Endothelial cell of umbilical vein (primary cell): Measurements from ENCODE around the gene CCDC9. TPM values are rescaled to one million over a fixed set of nuclear protein-coding genes. Genes with fewer than 3 reads are reported as not detected.

Source experiments
- BruUV-seq: library from RNA; stranded (reverse); fragments of 400-500 nt; replicated peaks from 2 replicates; lab custom pipeline; 2021; lab: Mats Ljungman, UMichigan
- CTCF ChIA-PET: fragments of 300-600, 350-600 bp; sonication (Branson Sonifier 250); formaldehyde crosslinking; loops from one replicate; lab custom pipeline; 2021; ENCODE audit warnings: antibody characterized with exemption, inconsistent platforms; lab: Charles Lee
- POLR2A ChIA-PET: fragments of 300-600, 350-600 bp; sonication (Branson Sonifier 250); formaldehyde crosslinking; loops from one replicate; lab custom pipeline; 2021; ENCODE audit warnings: antibody characterized with exemption, inconsistent platforms; lab: Charles Lee
- DNase-seq: peaks from one replicate; pipeline ENCODE4 v3.0.0-alpha.2; 2011; ENCODE audit warnings: low read depth, low spot score
- FAIRE-seq: peaks from 2 replicates; lab custom pipeline; 2011; peaks lifted over from hg19 to GRCh38; lab: Jason Lieb, UNC
- H2AFZ ChIP-seq: 2 replicates; pipeline ENCODE4 v1.6.0; 2012; ENCODE audit warnings: low read depth, low read length, control low read depth, inconsistent platforms
- H3K27ac ChIP-seq: 2 replicates; pipeline ENCODE4 v1.5.1; 2011; ENCODE audit warnings: low read depth, mild to moderate bottlenecking, control low read depth, low read length, moderate library complexity; ENCODE audit not compliant: insufficient read depth
- H3K27me3 ChIP-seq, 2 experiments: 2 replicates each; pipeline versions ENCODE4 v1.6.0 to v1.6.1; 2011; ENCODE audit warnings: low read length in 2 of 2, mixed read lengths in 1 of 2; ENCODE audit not compliant: control insufficient read depth in 2 of 2, insufficient read depth in 2 of 2
- H3K36me3 ChIP-seq, 2 experiments: 2 replicates in 1 of 2; 3 replicates in 1 of 2; pipeline ENCODE4 v1.5.1; 2011; ENCODE audit warnings: low read length in 2 of 2, mild to moderate bottlenecking in 1 of 2, moderate library complexity in 1 of 2; ENCODE audit not compliant: control insufficient read depth in 2 of 2, insufficient read depth in 2 of 2; ENCODE audit errors: extremely low read depth in 1 of 2
- H3K4me1 ChIP-seq: 3 replicates; pipeline ENCODE4 v1.5.1; 2011; ENCODE audit warnings: mild to moderate bottlenecking, low read length; ENCODE audit not compliant: control insufficient read depth, insufficient read depth; ENCODE audit errors: extremely low read depth
- H3K4me2 ChIP-seq: 2 replicates; pipeline ENCODE4 v1.6.1; 2011; ENCODE audit warnings: low read length, control low read depth, mixed read lengths; ENCODE audit not compliant: insufficient read depth
- H3K4me3 ChIP-seq, 3 experiments: fragments of 200-600 bp in 1 of 3; sonication (generic), shearing (Covaris generic) in 1 of 3; replicated peaks in 1 of 3; 2 replicates each; pipeline ENCODE4 v1.5.1; 2011 to 2016; ENCODE audit warnings: control low read depth in 3 of 3, low read length in 3 of 3, mild to moderate bottlenecking in 2 of 3, inconsistent platforms in 1 of 3, low read depth in 1 of 3, moderate library complexity in 1 of 3; ENCODE audit not compliant: insufficient read depth in 1 of 3
- H3K79me2 ChIP-seq: 2 replicates; pipeline ENCODE4 v1.6.0; 2012; ENCODE audit warnings: low read length, inconsistent platforms; ENCODE audit not compliant: control insufficient read depth, insufficient read depth
- H3K9ac ChIP-seq: replicated peaks from 2 replicates; pipeline ENCODE3; 2011; ENCODE audit warnings: low read length, control low read depth; ENCODE audit not compliant: insufficient read depth; ENCODE audit errors: extremely low read depth
- H3K9me1 ChIP-seq: replicated peaks from 3 replicates; pipeline ENCODE4 v1.6.0; 2011; ENCODE audit warnings: mild to moderate bottlenecking, low read length; ENCODE audit not compliant: control insufficient read depth, insufficient read depth; ENCODE audit errors: extremely low read depth
- H3K9me3 ChIP-seq: replicated peaks from 2 replicates; pipeline ENCODE4 v1.5.1; 2012; ENCODE audit warnings: low read length, inconsistent platforms; ENCODE audit not compliant: control insufficient read depth, insufficient read depth
- H4K20me1 ChIP-seq: replicated peaks from 2 replicates; pipeline ENCODE3; 2011; ENCODE audit warnings: mild to moderate bottlenecking, low read length; ENCODE audit not compliant: control insufficient read depth, insufficient read depth; ENCODE audit errors: extremely low read depth
- EZH2 ChIP-seq: IDR thresholded peaks from 2 replicates; pipeline ENCODE4 v1.6.1; 2012; ENCODE audit warnings: borderline replicate concordance, low read depth, mild to moderate bottlenecking, moderate library complexity, low read length, inconsistent platforms; ENCODE audit not compliant: severe bottlenecking
- FOS ChIP-seq: IDR thresholded peaks from 2 replicates; pipeline ENCODE4 v1.6.1; 2011; ENCODE audit warnings: mild to moderate bottlenecking, low read length, moderate library complexity, borderline replicate concordance; ENCODE audit not compliant: insufficient read depth
- MAX ChIP-seq: IDR thresholded peaks from 2 replicates; pipeline ENCODE4 v1.6.1; 2011; ENCODE audit not compliant: insufficient read depth, insufficient read length
- POLR2AphosphoS5 ChIP-seq: IDR thresholded peaks from 2 replicates; pipeline ENCODE4 v1.6.1; 2012; ENCODE audit warnings: low read depth, mild to moderate bottlenecking, control low read depth, low read length, moderate library complexity; ENCODE audit not compliant: insufficient read depth
- dilution Hi-C: fragments of 300-500 bp; cut with MboI; formaldehyde crosslinking; loops from one replicate; pipeline ENCODE4 v1.15.0; 2019; ENCODE audit warnings: low sequenced_read_pairs; ENCODE audit not compliant: extremely low pct_ligation_motif_present
- intact Hi-C: fragments of 100-400 bp; cut with micrococcal nuclease; formaldehyde crosslinking; loops from one replicate; pipeline ENCODE4 v1.10.0; 2022
- polyA plus RNA-seq, 4 experiments: library from polyadenylated mRNA; depleted of rRNA in 3 of 4; stranded (reverse) in 3 of 4; unstranded in 1 of 4; fragments of >200 nt; gene quantifications; 2 replicates each; pipeline versions ENCODE4 v1.2.1 to v1.2.3, GENCODE V29; 2011 to 2012; ENCODE audit warnings: missing spikeins in 1 of 4
- total RNA-seq: library from RNA; stranded (reverse); gene quantifications from 2 replicates; pipeline ENCODE4 v1.2.3, GENCODE V29; 2021

The CCDC9 gene
- total and polyA plus RNA-seq, 2 donors (not counting 3 experiments of a cell fraction or from before 2014, with no cell fraction given) = 6.0 to 26.9 TPM

DNA sequence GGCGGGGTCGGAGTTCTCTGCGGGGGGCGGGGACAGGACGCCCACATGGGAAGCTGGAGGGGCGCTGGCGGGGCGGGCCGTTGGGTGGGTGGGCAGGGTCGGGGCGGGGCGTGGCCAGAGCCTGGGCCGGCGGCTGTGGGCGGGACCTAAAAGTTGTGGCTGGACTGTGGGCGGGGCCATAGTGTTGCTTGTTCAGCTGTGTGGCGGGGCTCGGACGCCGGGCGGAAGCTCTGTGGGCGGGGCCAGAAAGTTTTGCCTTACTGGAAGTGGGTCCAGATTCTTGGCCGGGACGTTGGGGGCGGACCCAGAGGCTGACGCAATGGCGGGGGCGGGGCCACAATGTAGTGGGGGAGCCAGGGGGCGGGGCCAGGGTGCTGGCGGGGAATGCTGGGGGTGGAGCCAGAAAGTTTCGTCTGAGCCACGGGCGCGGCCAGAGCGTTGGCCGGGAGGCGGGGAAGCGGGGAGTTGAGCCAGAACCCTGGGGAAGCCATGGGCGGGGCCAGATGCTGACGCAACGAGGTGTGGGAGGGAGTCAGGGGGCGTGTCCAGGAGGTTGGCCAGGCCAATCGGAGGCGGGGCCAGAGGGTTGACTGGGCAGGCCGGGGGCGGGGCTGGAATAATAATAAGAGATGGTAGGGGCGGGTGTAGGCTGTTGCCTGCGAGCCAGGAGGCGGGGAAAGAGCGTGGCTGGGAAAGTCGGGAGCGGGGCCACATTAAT is 527 bp downstream of the CCDC9 start:
- CTCF ChIA-PET = interaction anchor here (0.6 to 2.8 kb wide), 14 partner anchors 9 to 177 kb away, joined by 3 to 49 read pairs (median 3); partner anchors contain the start of gene DHX34
- H3K27me3 ChIP-seq = no peaks in the 10 kb centered on the region
- H4K20me1 ChIP-seq = no peaks in the 10 kb centered on the region
- peaks cover 11% of the 10 kb centered on the region for H3K4me1 ChIP-seq
- no peaks in the 10 kb centered on the region for H3K9me3 ChIP-seq
- H2AFZ ChIP-seq = no peak overlapping the region
- peaks cover 10 to 17% of the 10 kb centered on the region in 2 experiments for H3K36me3 ChIP-seq
- no TSS peak for BruUV-seq
- no peak overlapping the region for H3K4me2 ChIP-seq
- POLR2A ChIA-PET = interaction anchor here (0.6 to 2.8 kb wide), 11 partner anchors 11 to 542 kb away, joined by 3 to 31 read pairs (median 4); partner anchors contain the start of genes INAFM1 and ZC3H4
- peak; percentile 1 for TF ChIP-seq MAX
- TF ChIP-seq EZH2 = no peak
- TF ChIP-seq POLR2AphosphoS5 = no peak
- TF ChIP-seq FOS = no peak
- H3K9me1 ChIP-seq = no peaks in the 10 kb centered on the region
- peak overlapping the region; percentile 96 for H3K27ac ChIP-seq
- no peak for FAIRE-seq
- H3K79me2 ChIP-seq = peaks cover 9% of the 10 kb centered on the region
- H3K4me3 ChIP-seq = peak overlapping the region in 2 of 3 experiments; percentile 34 to 73
- peak overlapping the region; percentile 97 for H3K9ac ChIP-seq
- peak; percentile 99 for DNase-seq
- dilution Hi-C loops = no loop called here
- intact Hi-C loops = loop anchor here (1.0 to 5.0 kb wide), 5 partner anchors 13 to 470 kb away; partner anchors contain the start of gene SLC1A5
